Smooth muscle cell of bladder (primary cell): Measurements from ENCODE around the gene TFB1M. TPM values are rescaled to one million over a fixed set of nuclear protein-coding genes. Genes with fewer than 3 reads are reported as not detected.

Source experiments
- total RNA-seq: library from RNA; depleted of rRNA; stranded (reverse); fragments of >200 nt; gene quantifications from 2 replicates; pipeline ENCODE4 v1.2.3, GENCODE V29; 2014

The TFB1M gene
- 12.9 and 14.1 TPM in 2 replicates for total RNA-seq

GRCh38 chr6:155314092-155314772, at the start of gene TFB1M:
TFB1M (minus strand) TSS chr6:155314484; CDS start chr6:155314428, 56 bp downstream.

DNA sequence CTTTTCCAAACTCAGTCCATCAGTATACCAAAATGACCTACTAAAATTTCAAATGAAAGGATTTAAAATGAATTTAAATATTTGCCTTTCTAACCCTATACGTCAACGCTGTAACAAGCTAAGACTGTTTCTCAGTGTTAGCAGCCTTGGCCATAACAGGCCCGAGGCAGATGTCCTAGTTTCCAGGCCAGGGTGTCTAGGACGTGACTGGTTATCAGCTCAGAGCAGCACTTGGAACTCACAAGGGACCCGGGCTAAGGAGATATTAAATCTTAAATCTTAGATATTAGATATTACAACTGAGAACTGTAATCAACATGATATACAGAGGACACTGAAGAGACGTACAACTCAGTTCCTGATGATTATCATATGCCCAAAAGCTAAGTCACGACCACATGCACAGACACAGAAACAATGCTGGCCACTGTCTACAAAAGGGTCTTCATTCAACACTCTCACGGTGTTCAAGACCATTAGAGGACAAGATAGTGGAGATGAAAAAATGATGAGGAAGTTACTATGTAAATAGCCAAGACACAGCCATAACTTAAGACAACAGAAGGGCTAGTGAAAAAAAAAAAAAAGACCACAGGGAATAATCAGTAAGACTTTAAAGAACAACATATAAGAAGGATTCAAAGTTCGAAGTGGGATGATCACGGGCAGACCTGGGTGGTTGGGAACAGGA, 50.8 kb downstream of the TFB1M start, which contains the start of gene CLDN20:
Gene CLDN20, plus strand, starts transcription at position 641 of the 691 bp plus-strand sequence. CDS start 11,707 bp downstream, outside the sequence.

Other genes starting within 250 kb of the TFB1M start
- not detected in 2 replicates for gene CLDN20, start 50.5 kb downstream of the TFB1M start, total RNA-seq
- gene NOX3, start 141.4 kb upstream of the TFB1M start, total RNA-seq, result not detected in 2 replicates